ENCODE data around the gene TRAPPC10.

GRCh38 chr21:44072111-44072510 lies 60.0 kb downstream of the TRAPPC10 start:
- TF ChIP-seq CTCF (IDR thresholded peaks at IDR 0.05) (no peak), POLR2A (IDR thresholded peaks at IDR 0.05) (no peak)
